K562 (cell line): ENCODE results near the gene TSTD1. TPM values are rescaled to one million over a fixed set of nuclear protein-coding genes. Genes with fewer than 3 reads are reported as not detected.

Source experiments
- CCAR2 ChIP-seq: fragments of 200-400 bp; formaldehyde crosslinking; IDR thresholded peaks from 2 replicates; pipeline ENCODE4 v1.6.1; 2017; ENCODE audit warnings: mild to moderate bottlenecking, low read depth, low read length
- ERF ChIP-seq: fragments of 450-650 bp; formaldehyde crosslinking; IDR thresholded peaks from 2 replicates; pipeline ENCODE4 v1.4.0; 2020; ENCODE audit warnings: mild to moderate bottlenecking, mixed read lengths
- EWSR1 ChIP-seq: fragments of 450-650 bp; IDR thresholded peaks from 2 replicates; pipeline ENCODE4 v1.6.1; 2018; ENCODE audit warnings: borderline replicate concordance, mild to moderate bottlenecking, low read depth, moderate library complexity; ENCODE audit not compliant: partially characterized antibody
- FOXA3 ChIP-seq, 2 experiments: fragments of 450-650 bp in 1 of 2; sonication (generic) in 1 of 2; formaldehyde crosslinking; IDR thresholded peaks in 1 of 2; conservative IDR thresholded peaks in 1 of 2; 2 replicates each; pipeline versions ENCODE4 v1.4.0 to v1.8.0; 2020 to 2022; ENCODE audit warnings: mild to moderate bottlenecking in 2 of 2, missing genetic modification reagents in 1 of 2
- HEY1 ChIP-seq: fragments of 250-450 bp; sonication (Bioruptor Pico); IDR thresholded peaks from 2 replicates; pipeline ENCODE4 v1.5.0; 2020; ENCODE audit warnings: mild to moderate bottlenecking, moderate library complexity, borderline replicate concordance
- MAZ ChIP-seq, 2 experiments: fragments of 450-650 bp in 1 of 2; sonication (generic) in 1 of 2; formaldehyde crosslinking; IDR thresholded peaks in 1 of 2; conservative IDR thresholded peaks in 1 of 2; 2 replicates each; pipeline versions ENCODE4 v1.4.0 to v1.5.0; 2020; ENCODE audit warnings: mild to moderate bottlenecking in 1 of 2, missing genetic modification reagents in 1 of 2
- MTA2 ChIP-seq: fragments of 450-650 bp; IDR thresholded peaks from 2 replicates; pipeline ENCODE4 v1.6.1; 2016; ENCODE audit warnings: low read depth
- MTF1 ChIP-seq: fragments of 250-450 bp; sonication (Bioruptor Pico); IDR thresholded peaks from 2 replicates; pipeline ENCODE4 v1.9.0; 2021; ENCODE audit warnings: moderate library complexity, mild to moderate bottlenecking, inconsistent platforms, borderline replicate concordance
- NR1H2 ChIP-seq: sonication (generic); formaldehyde crosslinking; IDR thresholded peaks from 2 replicates; pipeline ENCODE4 v1.4.0; 2020; ENCODE audit warnings: mild to moderate bottlenecking, missing genetic modification reagents
- PCBP1 ChIP-seq: fragments of 200-400 bp; formaldehyde crosslinking; IDR thresholded peaks from 2 replicates; pipeline ENCODE4 v1.6.1; 2018; ENCODE audit warnings: mild to moderate bottlenecking, low read depth, low read length; ENCODE audit not compliant: poor library complexity, severe bottlenecking
- POLR2H ChIP-seq: IDR thresholded peaks from 2 replicates; pipeline ENCODE4 v1.6.1; 2016; ENCODE audit warnings: missing genetic modification characterization, low read depth, mild to moderate bottlenecking, control low read depth, missing compliant biosample characterization, moderate library complexity
- RB1 ChIP-seq: fragments of 450-650 bp; IDR thresholded peaks from 2 replicates; pipeline ENCODE4 v1.6.1; 2017; ENCODE audit warnings: low read depth, mild to moderate bottlenecking
- SIX5 ChIP-seq, 2 experiments: IDR thresholded peaks; 2 replicates each; pipeline ENCODE4 v1.6.1; 2011; ENCODE audit warnings: low read length in 2 of 2, borderline replicate concordance in 1 of 2, low read depth in 1 of 2, mild to moderate bottlenecking in 1 of 2, moderate library complexity in 1 of 2; ENCODE audit not compliant: insufficient read depth in 1 of 2
- TEAD2 ChIP-seq: fragments of 450-650 bp; IDR thresholded peaks from 2 replicates; pipeline ENCODE4 v1.6.1; 2016; ENCODE audit warnings: missing genetic modification characterization, control low read depth, missing compliant biosample characterization
- ZBTB1 ChIP-seq: sonication (generic); formaldehyde crosslinking; IDR thresholded peaks from 2 replicates; pipeline ENCODE4 v1.8.1; 2023; ENCODE audit warnings: missing genetic modification reagents, low read depth, mild to moderate bottlenecking, borderline replicate concordance
- ZFP1 ChIP-seq: fragments of 450-650 bp; formaldehyde crosslinking; IDR thresholded peaks from 2 replicates; pipeline ENCODE4 v1.4.0; 2020; ENCODE audit warnings: mild to moderate bottlenecking, mixed read lengths
- ZNF431 ChIP-seq: sonication (generic); formaldehyde crosslinking; IDR thresholded peaks from 2 replicates; pipeline ENCODE4 v1.8.0; 2022; ENCODE audit warnings: mild to moderate bottlenecking, missing genetic modification reagents
- ZNF583 ChIP-seq: fragments of 250-450 bp; sonication (Bioruptor Pico); IDR thresholded peaks from 2 replicates; pipeline ENCODE4 v1.4.0; 2020
- ZNF644 ChIP-seq: fragments of 200-800 bp; sonication (Bioruptor generic); IDR thresholded peaks from 2 replicates; pipeline ENCODE4 v1.6.1; 2016; ENCODE audit warnings: low read depth, missing genetic modification characterization, missing compliant biosample characterization
- polyA plus RNA-seq, 8 experiments: library from polyadenylated mRNA; depleted of rRNA in 4 of 8; stranded (reverse) in 5 of 8; unstranded in 3 of 8; fragments of >200 nt; fragmentation: Nextera tagmentation in 2 of 8; fragmentation: Illumina TruSeq in 1 of 8; extraction: Ambion mirVana in 2 of 8; extraction: Trizol in 1 of 8; gene quantifications; 2 replicates each; pipeline versions ENCODE4 v1.2.1 to v1.2.3, GENCODE V29; 2011 to 2014; ENCODE audit warnings: inconsistent platforms in 1 of 8, missing spikeins in 1 of 8
- total RNA-seq, 7 experiments: library from RNA; depleted of rRNA in 6 of 7; stranded (reverse); fragments of >200 nt in 6 of 7; fragmentation: Illumina TruSeq in 2 of 7; extraction: Trizol in 2 of 7; gene quantifications; 2 replicates each; pipeline versions ENCODE4 v1.2.1 to v1.2.3, GENCODE V29; 2011 to 2021; ENCODE audit warnings: low replicate concordance in 1 of 7
- TF ChIP-seq, protein P1 (sequence below): fragments of 450-650 bp; conservative IDR thresholded peaks from 2 replicates; pipeline ENCODE4 v1.6.1; 2016; ENCODE audit warnings: missing genetic modification characterization, low read depth, mild to moderate bottlenecking, control low read depth, missing compliant biosample characterization
- TF ChIP-seq, protein P2 (sequence below): sonication (generic); formaldehyde crosslinking; IDR thresholded peaks from 2 replicates; pipeline ENCODE4 v1.8.0; 2023; ENCODE audit warnings: mild to moderate bottlenecking, missing genetic modification reagents

The TSTD1 gene
- total and polyA plus RNA-seq, 9 of the 15 experiments (the other 6 are each of a cell fraction or from before 2014, with no cell fraction given), result 0.23 to 0.53 TPM; not detected in 7

DNA sequence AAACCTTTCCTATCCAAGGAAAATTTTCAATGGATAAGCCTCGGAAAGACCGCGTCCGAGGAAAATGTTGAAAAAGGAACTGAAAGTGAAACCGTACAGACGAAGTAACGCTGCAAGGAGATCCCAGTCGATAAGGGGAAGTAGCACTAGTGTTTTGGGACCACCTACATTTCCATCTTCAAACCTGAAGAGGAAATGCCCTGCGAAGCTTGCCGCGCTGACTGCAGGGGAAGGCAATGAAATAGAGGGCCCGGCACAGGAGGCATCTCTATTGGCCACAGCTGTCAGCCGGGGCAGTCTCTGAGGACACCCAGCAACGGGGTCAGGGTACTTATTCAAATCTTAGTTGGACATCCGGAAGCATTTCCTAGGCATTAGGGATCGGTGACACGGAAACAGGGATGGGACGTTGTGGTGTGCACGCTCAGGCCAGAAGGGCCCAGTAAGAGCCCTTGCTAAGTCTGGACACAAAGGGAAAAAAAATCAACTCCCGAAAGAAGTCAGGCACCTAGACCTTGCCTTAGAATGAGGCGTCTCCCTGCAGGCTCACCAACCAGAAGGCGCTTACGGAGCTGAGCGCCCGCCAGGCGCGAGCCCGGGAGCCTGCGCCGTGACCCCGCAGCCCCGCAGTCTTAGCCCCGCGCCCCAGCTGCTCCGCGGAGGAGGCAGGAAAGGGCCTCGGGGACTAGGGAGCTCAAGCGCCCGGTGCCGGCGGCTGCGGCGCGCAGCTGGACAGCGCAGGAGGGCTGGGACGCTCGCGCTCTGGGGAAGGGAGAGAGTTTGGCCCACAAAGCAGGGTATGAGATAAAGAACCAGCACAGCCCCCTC lies 6.4 kb upstream of the TSTD1 start (continued):
- TF ChIP-seq MTF1 (CRISPR knock-in tag), result no peak
- 0 out of 2 replicates have a peak, but pooled peaks have one; percentile 25 for TF ChIP-seq ZFP1 (CRISPR knock-in tag)
- no peak for TF ChIP-seq SIX5 (IDR thresholded peaks at IDR 0.05; ENCODE audit: borderline replicate concordance in 1 of 2, insufficient read depth in 1 of 2, low read depth in 1 of 2, low read length in 2 of 2)
- TF ChIP-seq EWSR1, result no peak
- TF ChIP-seq PCBP1, result no peak
- no peak; a peak in 1 of 4 replicates for TF ChIP-seq FOXA3 (CRISPR knock-in tag; conservative IDR thresholded peaks at IDR 0.05 in 1 of 2, IDR thresholded peaks at IDR 0.05 in 1 of 2)
- TF ChIP-seq ZNF583 (CRISPR knock-in tag), result no peak
- no peak for TF ChIP-seq TEAD2
- no peak for TF ChIP-seq CCAR2
- no peak for TF ChIP-seq ZBTB1 (CRISPR knock-in tag)
- TF ChIP-seq NR1H2, result no peak
- no peak for TF ChIP-seq ZNF644 (tag)
- TF ChIP-seq RB1, result no peak
- TF ChIP-seq POLR2H (tag), result no peak
- TF ChIP-seq HEY1, result no peak
- TF ChIP-seq ZNF431 (CRISPR knock-in tag), result no peak
- peak in 1 of 2 experiments; percentile 2; a peak in 1 of 4 replicates for TF ChIP-seq MAZ (CRISPR knock-in tag; conservative IDR thresholded peaks at IDR 0.05 in 1 of 2, IDR thresholded peaks at IDR 0.05 in 1 of 2)
- TF ChIP-seq, protein P1, sequence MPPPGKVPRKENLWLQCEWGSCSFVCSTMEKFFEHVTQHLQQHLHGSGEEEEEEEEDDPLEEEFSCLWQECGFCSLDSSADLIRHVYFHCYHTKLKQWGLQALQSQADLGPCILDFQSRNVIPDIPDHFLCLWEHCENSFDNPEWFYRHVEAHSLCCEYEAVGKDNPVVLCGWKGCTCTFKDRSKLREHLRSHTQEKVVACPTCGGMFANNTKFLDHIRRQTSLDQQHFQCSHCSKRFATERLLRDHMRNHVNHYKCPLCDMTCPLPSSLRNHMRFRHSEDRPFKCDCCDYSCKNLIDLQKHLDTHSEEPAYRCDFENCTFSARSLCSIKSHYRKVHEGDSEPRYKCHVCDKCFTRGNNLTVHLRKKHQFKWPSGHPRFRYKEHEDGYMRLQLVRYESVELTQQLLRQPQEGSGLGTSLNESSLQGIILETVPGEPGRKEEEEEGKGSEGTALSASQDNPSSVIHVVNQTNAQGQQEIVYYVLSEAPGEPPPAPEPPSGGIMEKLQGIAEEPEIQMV (tag), result no peak
- TF ChIP-seq MTA2, result no peak; the same call in 1 of the 2 replicates
- peak; percentile 15; the same call in 1 of the 2 replicates for TF ChIP-seq ERF (CRISPR knock-in tag)
- TF ChIP-seq, protein P2, sequence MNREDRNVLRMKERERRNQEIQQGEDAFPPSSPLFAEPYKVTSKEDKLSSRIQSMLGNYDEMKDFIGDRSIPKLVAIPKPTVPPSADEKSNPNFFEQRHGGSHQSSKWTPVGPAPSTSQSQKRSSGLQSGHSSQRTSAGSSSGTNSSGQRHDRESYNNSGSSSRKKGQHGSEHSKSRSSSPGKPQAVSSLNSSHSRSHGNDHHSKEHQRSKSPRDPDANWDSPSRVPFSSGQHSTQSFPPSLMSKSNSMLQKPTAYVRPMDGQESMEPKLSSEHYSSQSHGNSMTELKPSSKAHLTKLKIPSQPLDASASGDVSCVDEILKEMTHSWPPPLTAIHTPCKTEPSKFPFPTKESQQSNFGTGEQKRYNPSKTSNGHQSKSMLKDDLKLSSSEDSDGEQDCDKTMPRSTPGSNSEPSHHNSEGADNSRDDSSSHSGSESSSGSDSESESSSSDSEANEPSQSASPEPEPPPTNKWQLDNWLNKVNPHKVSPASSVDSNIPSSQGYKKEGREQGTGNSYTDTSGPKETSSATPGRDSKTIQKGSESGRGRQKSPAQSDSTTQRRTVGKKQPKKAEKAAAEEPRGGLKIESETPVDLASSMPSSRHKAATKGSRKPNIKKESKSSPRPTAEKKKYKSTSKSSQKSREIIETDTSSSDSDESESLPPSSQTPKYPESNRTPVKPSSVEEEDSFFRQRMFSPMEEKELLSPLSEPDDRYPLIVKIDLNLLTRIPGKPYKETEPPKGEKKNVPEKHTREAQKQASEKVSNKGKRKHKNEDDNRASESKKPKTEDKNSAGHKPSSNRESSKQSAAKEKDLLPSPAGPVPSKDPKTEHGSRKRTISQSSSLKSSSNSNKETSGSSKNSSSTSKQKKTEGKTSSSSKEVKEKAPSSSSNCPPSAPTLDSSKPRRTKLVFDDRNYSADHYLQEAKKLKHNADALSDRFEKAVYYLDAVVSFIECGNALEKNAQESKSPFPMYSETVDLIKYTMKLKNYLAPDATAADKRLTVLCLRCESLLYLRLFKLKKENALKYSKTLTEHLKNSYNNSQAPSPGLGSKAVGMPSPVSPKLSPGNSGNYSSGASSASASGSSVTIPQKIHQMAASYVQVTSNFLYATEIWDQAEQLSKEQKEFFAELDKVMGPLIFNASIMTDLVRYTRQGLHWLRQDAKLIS, result peak; percentile 41; the same call in 1 of the 2 replicates
